ENCODE results near the gene ACAP3.

The ACAP3 gene

DNA sequence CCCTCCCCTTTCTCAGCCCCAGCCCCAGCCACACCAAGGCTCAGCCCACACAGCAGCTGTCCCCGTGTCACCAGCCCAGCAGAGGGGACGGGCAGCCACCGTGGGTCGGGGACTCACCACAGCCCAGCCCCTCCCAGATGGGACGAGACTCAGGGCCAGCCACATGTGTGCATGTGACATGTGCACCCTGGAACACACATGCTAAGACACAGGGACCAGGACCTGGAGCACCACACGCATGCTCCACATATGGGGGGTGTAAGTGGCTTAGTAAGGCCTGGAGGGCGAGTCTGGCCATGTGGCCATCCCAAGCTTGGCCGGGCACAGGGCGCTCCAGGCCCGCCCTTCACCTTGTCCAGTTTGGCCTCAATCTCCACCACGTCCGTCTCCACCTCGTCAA, 4.0 kb downstream of the ACAP3 start:
- DNase-seq (ENCODE audit: extremely low read depth in 1 of 2, low read depth in 1 of 2), result no peak

DNA sequence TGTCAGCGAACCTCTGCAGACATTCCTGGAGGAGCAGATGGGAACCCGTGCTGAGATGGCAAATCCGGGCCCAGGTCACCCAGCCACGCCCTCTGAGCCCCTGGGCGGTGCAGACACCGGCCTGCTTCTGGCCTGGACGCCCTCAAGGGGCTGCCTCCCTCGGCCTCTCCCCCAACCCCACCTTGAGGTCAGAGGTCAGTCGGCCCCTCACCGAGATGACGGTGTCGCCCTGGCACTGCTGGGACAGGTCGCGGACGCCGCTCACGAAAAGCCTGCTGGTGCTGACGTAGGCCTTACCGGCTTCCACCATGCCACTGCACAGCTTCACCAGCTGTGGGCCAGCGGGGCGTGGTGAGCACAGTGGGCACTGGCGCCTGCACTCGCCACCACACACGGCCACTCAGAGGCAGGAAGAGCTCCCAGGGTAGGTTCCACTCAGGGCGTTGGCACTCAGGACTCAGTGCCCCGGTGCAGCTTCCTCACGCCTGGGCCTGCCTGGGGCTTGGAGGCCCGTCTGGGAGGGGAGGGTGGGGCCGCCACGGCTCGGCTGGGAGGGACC, 4.7 kb downstream of the ACAP3 start:
- DNase-seq (ENCODE audit: extremely low read depth in 1 of 2, low read depth in 1 of 2), result no peak

DNA sequence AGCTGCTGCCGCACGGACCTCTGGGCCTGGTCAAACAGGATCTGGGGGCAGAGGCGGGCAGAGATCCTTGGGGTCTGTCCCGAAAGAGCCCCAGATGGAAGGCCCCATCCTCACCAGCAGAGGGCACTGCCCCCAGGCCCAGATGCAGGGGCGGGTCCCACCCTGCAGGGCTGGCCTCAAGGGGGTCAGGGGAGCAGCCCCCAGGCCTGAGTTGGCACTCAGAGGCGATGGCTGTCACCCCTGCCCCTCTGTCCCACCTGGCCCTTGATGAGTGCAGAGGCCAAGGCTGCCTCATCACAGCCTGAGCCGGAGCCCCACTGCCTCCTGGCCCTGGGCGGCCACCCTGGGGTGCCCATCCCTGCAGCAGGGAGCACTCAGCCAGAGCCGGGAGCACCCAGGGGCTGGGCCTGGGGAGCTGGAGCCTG, 5.7 kb downstream of the ACAP3 start:
- DNase-seq (ENCODE audit: extremely low read depth in 1 of 2, low read depth in 1 of 2), result no peak

DNA sequence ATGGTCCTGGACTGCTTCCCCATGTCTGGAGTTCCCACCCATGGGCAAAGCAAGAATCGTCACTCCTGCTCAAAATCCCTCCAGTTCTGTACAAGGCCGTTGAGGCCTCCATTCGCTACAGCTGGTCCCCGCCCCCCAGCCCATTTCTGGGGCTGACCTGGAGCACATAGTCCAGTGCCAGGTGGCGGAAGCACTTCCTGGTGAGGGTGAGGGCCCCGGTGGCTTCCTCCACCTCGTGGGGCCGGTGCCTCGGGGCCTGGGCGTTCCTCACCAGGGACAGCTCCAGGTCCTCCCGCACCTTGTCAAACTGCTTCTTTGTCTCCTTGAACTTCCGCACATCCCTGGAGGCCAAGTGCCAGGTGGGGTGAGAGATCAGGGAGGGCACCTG, 7.4 kb downstream of the ACAP3 start:
- no peak for DNase-seq (ENCODE audit: extremely low read depth in 1 of 2, low read depth in 1 of 2)

DNA sequence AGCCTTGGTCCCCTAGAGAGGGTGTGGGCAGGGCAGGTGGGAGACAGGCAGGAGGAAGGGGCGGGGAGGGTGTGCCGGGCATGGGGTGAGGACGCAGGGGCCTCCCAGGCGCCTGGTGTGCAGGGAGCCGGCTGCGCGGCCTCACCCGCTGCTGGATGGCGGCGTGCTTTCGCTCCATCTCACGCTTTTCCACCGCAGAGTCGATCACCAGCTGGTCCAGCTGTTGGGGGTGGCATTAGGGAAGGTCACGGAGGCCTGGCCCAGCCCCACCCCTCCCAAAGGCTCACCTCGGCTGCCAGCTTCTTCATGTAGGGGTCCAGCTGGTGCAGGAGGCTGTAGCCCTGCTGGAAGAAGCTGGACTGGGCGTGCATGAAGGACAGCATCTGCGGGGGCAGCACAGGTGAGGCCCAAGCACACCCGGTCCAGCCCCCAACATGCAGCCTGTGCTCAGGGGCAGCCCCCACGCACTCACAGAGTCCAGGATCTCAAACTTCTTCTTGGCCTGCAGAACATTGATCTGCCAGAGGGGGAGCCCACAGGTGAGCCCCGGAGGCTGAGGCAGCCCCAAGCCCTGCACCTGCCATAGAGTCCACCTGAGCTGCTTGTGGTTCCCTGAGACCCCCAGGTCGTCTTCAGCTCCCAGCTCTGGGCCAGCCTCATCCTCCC, 7.9 kb downstream of the ACAP3 start:
- no peak for DNase-seq (ENCODE audit: extremely low read depth in 1 of 2, low read depth in 1 of 2)

DNA sequence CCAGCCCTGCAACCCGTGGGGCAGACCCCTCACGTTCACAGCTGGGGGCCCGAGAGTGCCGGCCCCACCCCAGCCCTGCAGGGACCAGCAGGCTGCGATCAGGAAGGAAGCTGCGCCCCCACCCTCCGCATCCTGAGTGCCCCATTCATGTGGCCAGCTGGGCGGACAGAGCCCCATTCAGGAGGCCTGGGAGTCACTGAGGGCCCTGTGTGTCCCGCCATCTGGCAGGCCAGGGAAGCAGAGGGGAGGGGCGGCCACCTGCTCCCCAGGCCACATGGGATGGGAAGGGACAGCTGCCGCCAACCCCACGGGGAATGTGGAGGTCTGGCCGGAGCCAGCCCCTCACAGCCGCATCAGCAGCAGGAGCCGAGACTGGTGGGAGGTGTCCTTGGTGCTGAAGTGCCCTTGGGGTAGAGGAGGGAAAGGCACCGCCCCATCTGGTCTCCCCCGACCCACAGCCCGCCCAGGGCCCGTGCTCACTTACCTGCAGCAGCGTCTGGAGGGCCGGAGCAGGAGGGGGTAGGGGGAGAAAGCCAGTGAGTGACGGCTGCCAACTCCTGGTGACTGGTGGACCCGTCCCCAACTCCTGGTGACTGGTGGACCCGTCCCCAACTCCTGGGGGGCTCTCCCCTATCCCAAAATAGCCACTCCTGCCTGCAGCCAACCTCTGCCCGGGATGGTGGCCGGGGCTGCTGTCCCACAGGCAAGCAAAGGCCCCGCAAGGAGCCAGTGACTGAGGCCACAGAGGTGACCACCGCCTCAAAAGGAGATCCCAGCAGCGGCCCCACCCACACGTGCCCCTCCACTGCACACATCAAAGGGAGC, 8.7 kb downstream of the ACAP3 start:
- no peak for DNase-seq (ENCODE audit: extremely low read depth in 1 of 2, low read depth in 1 of 2)

DNA sequence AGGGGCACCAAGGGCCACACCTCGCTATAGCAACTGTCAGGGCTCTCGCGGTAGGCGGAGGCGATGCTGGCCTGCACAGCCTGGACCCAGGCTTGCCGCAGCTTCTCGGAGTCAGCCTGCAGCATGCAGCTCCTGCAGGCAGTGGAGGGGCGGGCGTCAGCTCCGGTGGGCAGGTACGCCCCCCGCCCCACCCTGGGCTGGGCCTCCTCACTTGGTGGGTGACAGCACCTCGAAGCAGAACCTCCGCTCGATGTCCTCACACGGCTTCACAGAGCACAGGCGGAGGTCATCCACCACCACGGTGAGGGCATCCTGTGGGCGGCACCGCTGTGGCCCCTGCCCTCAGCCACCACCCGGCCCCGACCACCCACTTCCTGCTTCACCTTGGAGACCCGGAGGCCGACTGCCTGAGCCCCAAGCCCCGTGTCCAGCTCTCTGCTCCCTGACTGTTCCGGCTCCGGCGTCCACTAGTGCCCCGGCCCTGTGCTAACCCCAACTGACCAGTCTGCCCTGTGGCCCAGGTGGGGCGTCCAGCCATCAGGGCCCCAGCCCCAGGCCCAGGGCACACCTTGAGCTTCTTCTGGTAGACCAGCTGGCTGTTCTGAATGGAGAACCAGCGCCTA, 9.8 kb downstream of the ACAP3 start:
- DNase-seq (ENCODE audit: extremely low read depth in 1 of 2, low read depth in 1 of 2), result no peak

DNA sequence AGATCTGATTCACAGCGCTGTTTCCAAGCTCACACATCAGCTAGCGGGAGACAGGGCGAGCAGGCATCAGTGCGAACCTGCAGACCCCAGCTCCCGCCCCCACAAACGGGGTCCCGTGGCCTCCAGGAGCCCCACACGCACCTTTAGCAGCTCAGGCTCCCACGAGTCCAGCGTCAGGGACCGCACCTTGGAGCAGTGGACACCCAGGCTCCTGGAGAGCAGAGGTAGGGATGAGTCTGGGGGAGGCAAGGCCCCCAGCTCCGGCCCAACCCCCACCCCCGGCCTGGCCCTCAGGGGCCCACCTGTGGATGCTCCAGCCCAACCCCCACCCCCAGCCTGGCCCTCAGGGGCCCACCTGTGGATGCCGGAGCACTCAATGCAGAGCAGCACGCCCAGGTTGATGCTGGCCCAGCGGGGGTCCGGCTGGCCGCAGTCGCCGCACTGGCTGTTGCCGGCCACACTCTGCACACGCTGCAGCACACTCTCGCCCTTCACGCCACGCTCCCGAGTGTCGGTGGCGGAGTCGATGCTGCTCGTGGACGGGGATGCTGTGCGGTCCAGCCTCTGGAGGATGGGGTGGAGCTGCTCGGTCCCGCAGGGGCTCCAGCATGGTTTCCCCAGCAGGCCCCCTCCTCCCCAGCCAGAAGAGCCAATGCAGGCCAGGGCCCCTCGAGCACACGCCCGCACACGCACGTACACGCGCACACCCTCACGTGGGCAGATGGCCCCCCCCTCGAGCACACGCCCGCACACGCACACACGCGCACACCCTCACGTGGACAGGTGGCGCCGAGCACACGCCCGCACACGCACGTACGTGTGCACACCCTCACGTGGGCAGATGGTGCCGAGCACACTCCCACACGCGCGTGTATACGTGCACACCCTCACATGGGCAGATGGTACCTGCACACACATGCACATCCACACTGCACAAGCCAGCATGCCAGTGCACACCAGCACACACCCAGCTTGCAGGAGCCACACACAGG, 11.4 kb downstream of the ACAP3 start:
- DNase-seq (ENCODE audit: extremely low read depth in 1 of 2, low read depth in 1 of 2), result no peak

DNA sequence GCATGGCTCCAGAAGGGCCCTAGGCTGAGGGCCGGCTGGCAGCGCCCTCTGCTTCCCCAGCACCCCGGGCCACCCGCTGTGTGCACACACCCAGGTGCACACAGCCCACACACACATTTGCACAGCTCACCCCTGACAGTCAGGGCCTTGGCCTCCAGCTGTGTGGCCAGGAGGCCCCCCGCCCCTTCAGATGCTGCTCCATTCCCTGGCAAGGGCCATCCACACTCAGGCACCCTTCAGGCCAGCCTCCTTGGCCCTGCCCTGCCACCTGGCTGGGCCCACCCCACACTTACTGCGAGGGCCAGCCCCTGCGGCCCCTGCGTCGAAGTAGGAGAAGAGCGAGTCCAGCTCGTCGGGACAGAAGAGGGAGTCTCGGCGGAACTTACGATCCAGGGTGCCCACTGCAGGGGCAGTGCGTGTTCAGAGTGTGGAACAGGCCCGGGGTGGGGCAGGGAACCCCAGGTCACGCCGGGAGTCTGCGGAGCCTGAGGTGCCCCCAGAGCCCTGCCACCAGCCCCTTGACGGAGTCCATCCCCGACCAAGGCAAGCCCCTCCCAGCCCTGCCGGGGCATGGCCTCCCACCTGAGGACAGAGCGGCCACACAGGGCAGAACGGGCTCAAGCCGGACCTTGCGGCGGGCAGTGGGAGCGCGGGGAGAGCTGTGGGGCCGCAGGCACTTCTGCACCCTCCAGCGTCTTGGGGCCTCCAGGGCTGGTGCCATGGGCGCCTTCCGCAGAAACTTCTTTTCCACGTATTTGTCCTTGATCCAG, 12.4 kb downstream of the ACAP3 start:
- DNase-seq (ENCODE audit: extremely low read depth in 1 of 2, low read depth in 1 of 2), result no peak

DNA sequence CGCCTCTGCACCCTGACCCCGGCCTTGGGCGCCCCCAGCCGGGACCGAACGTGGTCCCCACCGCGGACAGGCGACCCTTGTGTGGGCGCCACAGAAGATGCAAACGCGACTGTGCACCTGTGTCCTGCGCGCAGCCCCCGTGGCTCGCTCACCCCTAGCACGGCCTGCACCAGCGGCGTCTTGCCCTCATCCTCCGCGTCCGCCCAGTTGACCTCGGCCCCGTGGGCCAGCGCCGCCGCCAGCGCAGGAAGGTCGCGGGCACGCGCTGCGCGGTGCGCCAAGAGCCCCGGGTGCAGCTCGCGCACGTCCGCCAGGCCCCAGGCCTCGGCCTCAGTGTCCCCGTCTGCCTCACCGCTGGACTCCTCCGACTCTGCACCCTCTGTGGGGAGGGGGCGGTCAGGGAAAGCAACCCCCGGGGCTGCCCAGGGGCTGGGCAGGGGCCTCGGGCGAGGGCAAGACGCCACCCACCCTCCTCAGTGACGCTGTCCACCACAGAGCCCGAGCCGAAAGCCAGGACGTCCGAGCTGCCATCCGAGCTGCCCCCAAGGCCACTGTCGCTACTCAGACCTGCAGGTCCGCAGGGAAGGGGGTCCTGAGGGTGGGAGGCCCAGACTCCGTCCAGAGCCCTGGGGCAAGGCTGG, 13.4 kb downstream of the ACAP3 start:
- DNase-seq (ENCODE audit: extremely low read depth in 1 of 2, low read depth in 1 of 2), result no peak

DNA sequence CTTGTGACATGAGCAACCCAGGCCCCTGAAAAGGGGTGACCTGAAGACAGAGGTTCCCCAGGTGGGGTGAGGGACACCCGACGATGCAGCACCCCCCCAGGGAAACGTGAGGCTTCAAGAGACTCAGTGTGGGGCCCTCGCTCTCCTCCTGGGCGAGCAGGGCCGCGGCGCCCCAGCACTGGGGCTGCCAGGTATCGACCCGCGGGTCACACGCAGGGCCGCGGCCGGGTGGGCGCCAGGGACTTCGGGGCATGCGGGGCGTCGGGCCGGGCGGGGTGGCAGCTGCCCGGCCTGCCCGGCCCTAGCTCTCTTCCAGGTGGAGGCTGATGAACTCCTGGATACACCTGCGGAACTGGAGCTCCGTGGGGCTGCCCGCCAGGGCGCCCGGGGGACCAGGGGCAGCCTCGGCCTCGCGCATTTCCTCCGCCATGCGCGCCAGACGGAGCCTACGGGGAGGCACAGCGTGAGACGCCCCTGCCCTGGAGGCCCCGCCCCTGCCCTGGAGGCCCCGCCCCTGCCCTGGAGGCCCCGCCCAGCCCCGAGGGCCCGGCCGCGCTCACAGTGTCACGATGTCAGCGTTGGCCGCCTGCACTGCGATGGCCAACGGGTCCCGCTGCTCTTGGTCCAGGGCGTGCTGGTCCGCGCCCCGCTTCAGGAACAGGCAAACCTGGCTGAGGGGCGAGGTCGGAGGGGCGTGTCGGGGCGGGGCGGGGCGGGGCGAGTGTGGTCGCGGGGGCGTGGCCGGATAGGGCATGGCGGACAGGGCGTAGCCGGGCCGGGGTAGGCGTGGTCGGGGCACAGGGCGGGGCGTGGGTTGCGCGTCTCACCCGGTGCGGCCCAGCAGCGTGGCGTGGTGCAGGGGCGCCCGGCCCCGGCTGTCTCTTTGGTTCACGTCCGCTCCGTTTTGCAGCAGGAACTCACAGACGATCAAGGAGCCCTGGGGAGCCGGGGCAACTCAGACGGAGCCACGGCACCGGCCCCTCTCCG, 14.2 kb downstream of the ACAP3 start:
- no peak for DNase-seq (ENCODE audit: extremely low read depth in 1 of 2, low read depth in 1 of 2)

DNA sequence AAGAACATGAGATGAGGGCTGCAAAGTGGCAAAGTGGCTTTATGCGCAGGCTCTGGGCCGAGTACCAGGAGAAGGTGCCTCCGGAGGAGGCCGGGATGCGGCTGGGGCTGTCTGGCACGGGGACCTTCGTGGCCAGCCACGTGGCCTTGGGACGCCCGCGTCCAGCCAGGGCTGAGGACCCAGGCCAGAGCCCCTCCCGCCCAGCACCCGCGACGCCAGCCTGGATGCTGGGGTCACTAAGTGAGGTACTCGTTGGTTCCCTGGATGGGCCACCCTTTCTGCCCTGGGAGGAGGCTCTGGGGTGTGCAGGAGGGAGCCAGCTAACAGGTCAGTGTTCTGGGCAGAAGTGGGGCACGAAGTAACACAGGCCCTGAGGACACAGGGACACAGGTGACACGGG, 14.9 kb downstream of the ACAP3 start:
- DNase-seq (ENCODE audit: extremely low read depth in 1 of 2, low read depth in 1 of 2), result no peak

DNA sequence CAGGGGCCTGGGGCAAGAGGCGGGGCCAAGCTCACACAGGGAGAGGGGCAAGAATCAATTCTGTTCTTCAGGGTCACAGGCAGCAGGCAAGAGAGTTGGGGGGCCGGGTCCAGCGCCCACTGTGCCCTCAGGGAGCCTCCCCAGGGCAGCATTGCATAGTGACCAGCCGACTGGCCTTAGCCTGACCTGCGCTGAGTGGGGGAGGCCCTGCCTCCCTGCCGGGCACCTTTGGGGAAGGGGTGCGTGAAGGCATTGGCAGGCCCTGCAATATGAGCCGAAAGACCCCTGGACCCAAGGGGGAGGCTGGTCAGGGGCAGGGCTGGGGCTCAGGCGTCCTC, 15.3 kb downstream of the ACAP3 start:
- no peak for DNase-seq (ENCODE audit: extremely low read depth in 1 of 2, low read depth in 1 of 2)

DNA sequence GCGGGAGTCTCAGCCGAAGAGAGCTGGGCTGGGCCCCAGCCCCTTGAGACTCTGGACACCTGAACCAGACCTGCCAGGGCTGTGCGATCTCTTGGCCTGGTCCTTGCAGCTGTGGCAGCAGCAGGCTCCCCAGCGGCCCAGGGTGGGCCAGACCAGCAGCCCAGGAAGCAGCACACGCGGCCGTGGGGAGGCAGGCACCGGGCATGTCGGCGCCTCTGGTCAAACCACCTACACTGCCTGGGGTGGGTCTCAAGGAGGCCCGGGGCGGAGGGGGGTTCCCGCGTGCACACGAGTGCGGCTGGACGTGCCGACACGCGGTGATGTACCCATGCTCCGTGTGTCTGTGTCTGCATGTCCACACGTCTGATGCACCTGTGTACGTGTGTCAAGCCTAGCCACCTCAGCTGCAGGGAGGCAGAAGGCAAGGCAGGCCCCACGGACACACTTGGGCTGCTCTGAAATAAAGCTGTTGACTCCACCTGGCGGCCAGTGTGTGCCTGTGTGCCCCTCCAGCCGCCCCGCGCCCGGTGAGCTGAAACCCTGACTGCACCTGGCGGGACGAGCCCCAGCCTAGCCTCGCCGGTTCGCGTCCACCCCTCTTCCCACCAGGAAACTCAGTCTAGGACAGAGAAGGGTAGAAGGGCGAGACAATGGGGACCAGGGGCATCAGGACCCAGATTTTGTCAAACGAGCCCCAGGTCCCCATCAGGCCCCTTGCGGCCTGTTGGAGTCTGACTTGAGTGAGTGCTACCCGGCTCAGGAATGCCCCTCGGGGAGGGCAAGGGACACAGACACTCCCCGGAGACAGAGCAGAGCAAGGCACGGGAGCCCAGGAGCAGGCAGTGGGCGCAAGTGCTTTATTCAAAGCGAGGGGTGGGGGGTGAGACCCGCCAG, 15.9 kb downstream of the ACAP3 start:
- no peak for DNase-seq (ENCODE audit: extremely low read depth in 1 of 2, low read depth in 1 of 2)

DNA sequence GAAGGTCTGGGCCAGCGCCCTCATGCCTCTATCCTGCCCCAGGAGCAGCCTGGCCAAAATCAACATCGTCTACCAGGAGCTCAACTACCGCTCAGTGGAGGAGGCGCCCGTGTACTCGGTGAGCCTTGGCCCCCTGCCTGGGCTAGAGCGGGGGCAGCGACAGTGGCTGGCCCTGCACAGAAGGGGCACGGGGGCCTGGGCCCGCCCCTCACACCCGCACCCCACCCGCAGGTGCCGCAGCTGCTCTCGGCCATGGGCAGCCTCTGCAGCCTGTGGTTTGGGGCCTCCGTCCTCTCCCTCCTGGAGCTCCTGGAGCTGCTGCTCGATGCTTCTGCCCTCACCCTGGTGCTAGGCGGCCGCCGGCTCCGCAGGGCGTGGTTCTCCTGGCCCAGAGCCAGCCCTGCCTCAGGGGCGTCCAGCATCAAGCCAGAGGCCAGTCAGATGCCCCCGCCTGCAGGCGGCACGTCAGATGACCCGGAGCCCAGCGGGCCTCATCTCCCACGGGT, 16.7 kb downstream of the ACAP3 start:
- DNase-seq (ENCODE audit: extremely low read depth in 1 of 2, low read depth in 1 of 2), result no peak

DNA sequence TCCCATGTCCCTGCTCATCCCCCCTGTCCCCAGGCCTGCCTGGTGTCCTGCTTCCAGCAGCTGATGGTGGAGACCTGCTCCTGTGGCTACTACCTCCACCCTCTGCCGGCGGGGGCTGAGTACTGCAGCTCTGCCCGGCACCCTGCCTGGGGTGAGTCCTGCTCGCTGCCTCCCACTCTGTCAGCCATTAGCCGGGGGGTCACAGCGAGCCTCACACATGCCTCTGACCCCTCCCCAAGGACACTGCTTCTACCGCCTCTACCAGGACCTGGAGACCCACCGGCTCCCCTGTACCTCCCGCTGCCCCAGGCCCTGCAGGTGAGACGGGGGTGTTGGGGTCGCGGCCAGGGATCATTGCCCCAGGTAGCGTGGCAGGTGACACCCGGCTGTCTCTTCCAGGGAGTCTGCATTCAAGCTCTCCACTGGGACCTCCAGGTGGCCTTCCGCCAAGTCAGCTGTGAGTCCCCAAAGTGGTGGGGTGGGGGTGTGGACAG, 17.4 kb downstream of the ACAP3 start:
- DNase-seq (ENCODE audit: extremely low read depth in 1 of 2, low read depth in 1 of 2), result no peak

Data from stimulated activated CD8-positive, alpha-beta memory T cell treated with anti-CD3 and anti-CD28 coated beads, Interleukin-7, amount 100 ng/mL, for 48 hours (primary cell).